Left lung (tissue), 10 donors: ENCODE measurements around the gene PDGFRB. TPM values are rescaled to one million over a fixed set of nuclear protein-coding genes. Genes with fewer than 3 reads are reported as not detected.

ENCODE experiments used
- ATAC-seq: fragments of 200-7000 bp; cut with Tn5 transposase; one replicate; pipeline ENCODE4 v1.9.1; 2020; ENCODE audit warnings: moderate library complexity
- DNase-seq, 4 donors: peaks; one replicate each; pipeline ENCODE4 v3.0.0-alpha.2; 2013 to 2020
- H3K27ac ChIP-seq, 2 donors: fragments of 200-600 bp; sonication (generic) in 1 of 2; one replicate each; pipeline versions ENCODE4 v1.5.0 to v1.8.0; 2020 to 2021
- H3K27me3 ChIP-seq, 2 donors: fragments of 200-600 bp; sonication (generic) in 1 of 2; one replicate each; pipeline versions ENCODE4 v1.5.0 to v1.8.0; 2020 to 2021
- H3K36me3 ChIP-seq, 2 donors: fragments of 200-600 bp; sonication (generic) in 1 of 2; one replicate each; pipeline versions ENCODE4 v1.5.0 to v1.8.0; 2020 to 2021
- H3K4me1 ChIP-seq, 2 donors: fragments of 200-600 bp; one replicate each; pipeline ENCODE4 v1.8.0; 2021
- H3K4me3 ChIP-seq, 2 donors: fragments of 200-600 bp; sonication (generic) in 1 of 2; one replicate each; pipeline versions ENCODE4 v1.5.0 to v1.8.0; 2020 to 2021; ENCODE audit warnings: mild to moderate bottlenecking in 1 of 2
- H3K9me3 ChIP-seq, 2 donors: fragments of 200-600 bp; sonication (generic) in 1 of 2; one replicate each; pipeline versions ENCODE4 v1.5.0 to v1.8.0; 2020 to 2021
- CTCF ChIP-seq, 2 donors: fragments of 200-600 bp; sonication (generic) in 1 of 2; IDR thresholded peaks; one replicate each; pipeline versions ENCODE4 v1.5.0 to v1.8.0; 2021; ENCODE audit warnings: antibody characterized with exemption in 2 of 2
- intact Hi-C, 2 donors: fragments of 100-400 bp; cut with DNase I; formaldehyde crosslinking; loops; one replicate each; pipeline versions ENCODE4 v1.11.2 to v1.14.2; 2022
- polyA plus RNA-seq, 6 donors: library from polyadenylated mRNA; unstranded; fragments of 120-200 nt; gene quantifications; one replicate each; pipeline ENCODE4 v1.2.1, GENCODE V29; 2013; ENCODE audit not compliant: insufficient read length in 6 of 6
- total RNA-seq, 2 donors: library from RNA; stranded (reverse); fragmentation: NEBNext Ultra II Directional; extraction: Animal tissue kit (Norgen Biotek cat#: 25700); gene quantifications; one replicate each; pipeline ENCODE4 v1.2.1, GENCODE V29; 2021
- donor health status: DM: no; HTN: yes; CAD: no.
- donor health status: DM: no; HTN: no; CAD: no.

The PDGFRB gene
- total and polyA plus RNA-seq, 8 donors: 129 to 227 (median 214) TPM

- intact Hi-C loops: no loop called here
- Histone ChIP-seq H3K27me3 (peaks cover 19 to 39% of the 10 kb centered on the region in 2 donors), H3K4me3 (no peak overlapping the region), H3K4me1 (peaks cover 0 to 7% of the 10 kb centered on the region in 2 donors), H3K36me3 (no peaks in the 10 kb centered on the region), H3K9me3 (no peaks in the 10 kb centered on the region), H3K27ac (no peak overlapping the region)
- DNase-seq (peak in 1 of 4 donors; percentile 18), ATAC-seq (no peak)
- no peak for TF ChIP-seq CTCF (IDR thresholded peaks at IDR 0.05)
Measured at GRCh38 chr5:150186897-150187296, 31.3 kb upstream of the PDGFRB start.

- H3K36me3 ChIP-seq: no peaks in the 10 kb centered on the region
- no peak overlapping the region for H3K27ac ChIP-seq
- intact Hi-C loops: no loop called here
- H3K9me3 ChIP-seq: no peaks in the 10 kb centered on the region
- no peak for TF ChIP-seq CTCF (IDR thresholded peaks at IDR 0.05)
- ATAC-seq (no peak), DNase-seq (peak in 1 of 4 donors; percentile 52)
- no peak overlapping the region for H3K4me3 ChIP-seq
- H3K27me3 ChIP-seq: peaks cover 19 to 31% of the 10 kb centered on the region in 2 donors
- peaks cover 0 to 10% of the 10 kb centered on the region in 2 donors for H3K4me1 ChIP-seq
Measured at GRCh38 chr5:150186137-150186536, 30.5 kb upstream of the PDGFRB start.

- ATAC-seq: peak; percentile 12
Measured at GRCh38 chr5:150184990-150185912, 29.6 kb upstream of the PDGFRB start.

GRCh38 chr5:150184006-150184405 lies 28.4 kb upstream of the PDGFRB start:
- Histone ChIP-seq H3K36me3 (no peaks in the 10 kb centered on the region), H3K27ac (no peak overlapping the region), H3K9me3 (no peaks in the 10 kb centered on the region), H3K4me1 (peaks cover 0 to 16% of the 10 kb centered on the region in 2 donors), H3K27me3 (peaks cover 1 to 10% of the 10 kb centered on the region in 2 donors), H3K4me3 (no peak overlapping the region)
- no peak for ATAC-seq
- peak in 1 of 4 donors; percentile 30 for DNase-seq
- intact Hi-C loops: no loop called here
- no peak for TF ChIP-seq CTCF (IDR thresholded peaks at IDR 0.05)

More at GRCh38 chr5:150184990-150185912, 29.6 kb upstream of the PDGFRB start:
- no peak overlapping the region for H3K27ac ChIP-seq
- H3K9me3 ChIP-seq: no peaks in the 10 kb centered on the region
- H3K4me1 ChIP-seq: peaks cover 0 to 16% of the 10 kb centered on the region in 2 donors
- peaks cover 14 to 22% of the 10 kb centered on the region in 2 donors for H3K27me3 ChIP-seq
- DNase-seq: peak in 1 of 4 donors; percentile 30
- intact Hi-C loops: no loop called here
- H3K36me3 ChIP-seq: no peaks in the 10 kb centered on the region
- no peak overlapping the region for H3K4me3 ChIP-seq
- TF ChIP-seq CTCF (IDR thresholded peaks at IDR 0.05): no peak

GRCh38 chr5:150183436-150183835 lies 27.8 kb upstream of the PDGFRB start:
- Histone ChIP-seq H3K4me3 (no peak overlapping the region), H3K27me3 (peaks cover 0 to 4% of the 10 kb centered on the region in 2 donors), H3K4me1 (peaks cover 0 to 16% of the 10 kb centered on the region in 2 donors), H3K36me3 (no peaks in the 10 kb centered on the region), H3K9me3 (no peaks in the 10 kb centered on the region), H3K27ac (no peak overlapping the region)
- DNase-seq (peak in 1 of 4 donors; percentile 71), ATAC-seq (no peak)
- no peak for TF ChIP-seq CTCF (IDR thresholded peaks at IDR 0.05)
- intact Hi-C loops: no loop called here
